22Rv1 (cell line): ENCODE data around the gene PCMT1.
"Not testable (repeated sequence)": the region's sequence is repeated elsewhere in the genome, so short reads cannot be mapped to it uniquely, and the experiment has no call there.

ENCODE experiments used
- H3K27ac ChIP-seq: fragments of 450-650 bp; 2 replicates; pipeline ENCODE4 v1.5.1; 2017
- ZFX ChIP-seq: fragments of 450-650 bp; IDR thresholded peaks from 2 replicates; pipeline ENCODE4 v1.6.1; 2017; ENCODE audit warnings: antibody characterized with exemption, borderline replicate concordance
- TF ChIP-seq, protein P1 (sequence below): fragments of 450-650 bp; IDR thresholded peaks from 2 replicates; pipeline ENCODE4 v1.5.1; 2017; ENCODE audit warnings: mild to moderate bottlenecking

Gene PCMT1

GRCh38 chr6:149752600-149753373, 3.2 kb downstream of the PCMT1 start:
- no peak for TF ChIP-seq ZFX
- TF ChIP-seq, protein P1, sequence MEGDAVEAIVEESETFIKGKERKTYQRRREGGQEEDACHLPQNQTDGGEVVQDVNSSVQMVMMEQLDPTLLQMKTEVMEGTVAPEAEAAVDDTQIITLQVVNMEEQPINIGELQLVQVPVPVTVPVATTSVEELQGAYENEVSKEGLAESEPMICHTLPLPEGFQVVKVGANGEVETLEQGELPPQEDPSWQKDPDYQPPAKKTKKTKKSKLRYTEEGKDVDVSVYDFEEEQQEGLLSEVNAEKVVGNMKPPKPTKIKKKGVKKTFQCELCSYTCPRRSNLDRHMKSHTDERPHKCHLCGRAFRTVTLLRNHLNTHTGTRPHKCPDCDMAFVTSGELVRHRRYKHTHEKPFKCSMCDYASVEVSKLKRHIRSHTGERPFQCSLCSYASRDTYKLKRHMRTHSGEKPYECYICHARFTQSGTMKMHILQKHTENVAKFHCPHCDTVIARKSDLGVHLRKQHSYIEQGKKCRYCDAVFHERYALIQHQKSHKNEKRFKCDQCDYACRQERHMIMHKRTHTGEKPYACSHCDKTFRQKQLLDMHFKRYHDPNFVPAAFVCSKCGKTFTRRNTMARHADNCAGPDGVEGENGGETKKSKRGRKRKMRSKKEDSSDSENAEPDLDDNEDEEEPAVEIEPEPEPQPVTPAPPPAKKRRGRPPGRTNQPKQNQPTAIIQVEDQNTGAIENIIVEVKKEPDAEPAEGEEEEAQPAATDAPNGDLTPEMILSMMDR, result no peak
- no peak overlapping the region for H3K27ac ChIP-seq

GRCh38 chr6:149753374-149753637, 3.8 kb downstream of the PCMT1 start:
- not testable (repeated sequence) for H3K27ac ChIP-seq

GRCh38 chr6:149754548-149754947, 5.0 kb downstream of the PCMT1 start:
- TF ChIP-seq, protein P1, result no peak
- no peak for TF ChIP-seq ZFX
- no peak overlapping the region for H3K27ac ChIP-seq

- TF ChIP-seq, protein P1, result no peak
- TF ChIP-seq ZFX, result no peak
- no peak overlapping the region for H3K27ac ChIP-seq
Measured at GRCh38 chr6:149755300-149756260, 6.0 kb downstream of the PCMT1 start.

DNA sequence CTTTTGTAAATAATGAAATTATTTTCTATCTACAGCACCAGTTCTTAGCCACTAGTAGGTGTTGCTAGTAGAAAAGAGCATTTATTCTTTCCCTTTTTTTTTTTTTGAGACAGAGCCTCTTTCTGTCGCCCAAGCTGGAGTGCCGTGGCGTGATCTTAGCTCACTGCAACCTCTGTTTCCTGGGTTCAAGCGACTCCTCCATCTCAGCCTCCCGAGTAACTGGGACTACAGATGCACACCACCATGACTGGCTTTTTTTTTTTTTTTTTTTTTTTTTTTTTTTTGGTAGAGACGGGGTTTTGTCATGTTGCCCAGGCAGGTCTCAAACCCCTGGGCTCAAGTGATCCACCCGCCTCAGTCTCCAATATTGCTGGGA, 6.7 kb downstream of the PCMT1 start:
- TF ChIP-seq, protein P1, result no peak
- TF ChIP-seq ZFX, result no peak
- no peak overlapping the region for H3K27ac ChIP-seq

DNA sequence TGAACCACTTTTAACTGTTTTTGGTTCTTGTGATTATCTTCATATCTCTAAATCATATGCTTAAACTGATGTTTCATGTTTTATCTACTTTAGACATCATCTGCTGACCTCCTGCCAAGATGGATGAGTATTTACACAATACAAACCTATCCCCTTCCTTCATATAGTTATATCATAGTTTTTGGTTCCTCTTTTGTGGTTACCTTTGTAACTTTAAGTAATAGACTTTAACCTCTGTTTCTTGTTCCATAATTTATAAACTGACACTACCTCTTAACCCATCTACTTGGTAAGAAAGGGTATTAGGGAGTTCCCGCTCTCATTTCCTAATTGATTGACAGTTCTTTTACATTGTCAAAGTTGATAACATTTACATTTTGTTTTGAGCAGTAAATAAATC, 11.9 kb downstream of the PCMT1 start:
- no peak for TF ChIP-seq ZFX
- TF ChIP-seq, protein P1, result no peak
- no peak overlapping the region for H3K27ac ChIP-seq

GRCh38 chr6:149763866-149764265, 14.3 kb downstream of the PCMT1 start:
- no peak overlapping the region for H3K27ac ChIP-seq
- no peak for TF ChIP-seq ZFX
- TF ChIP-seq, protein P1, result no peak
